Upper lobe of left lung (tissue), 6 donors: ENCODE results near the gene RABEPK. TPM values are rescaled to one million over a fixed set of nuclear protein-coding genes. Genes with fewer than 3 reads are reported as not detected.
"Not testable (repeated sequence)": the region's sequence is repeated elsewhere in the genome, so short reads cannot be mapped to it uniquely, and the experiment has no call there.

Experiments used
- ATAC-seq, 2 donors: fragments of 200-7000 bp; cut with Tn5 transposase; one replicate each; pipeline ENCODE4 v1.9.1; 2022; ENCODE audit warnings: mild to moderate bottlenecking in 2 of 2, moderate library complexity in 2 of 2; ENCODE audit not compliant: low FRiP score in 2 of 2
- DNase-seq, 2 donors: peaks; one replicate each; pipeline ENCODE4 v3.0.0-alpha.2; 2019 to 2020
- H3K27ac ChIP-seq, 4 donors: fragments of 200-600 bp; sonication (generic); one replicate each; pipeline ENCODE4 v1.5.1; 2016 to 2019
- H3K27me3 ChIP-seq, 4 donors: fragments of 200-600 bp; sonication (generic); one replicate each; pipeline ENCODE4 v1.5.1; 2017 to 2019
- H3K36me3 ChIP-seq, 4 donors: fragments of 200-600 bp; sonication (generic); one replicate each; pipeline ENCODE4 v1.5.1; 2016 to 2019
- H3K4me1 ChIP-seq, 4 donors: fragments of 200-600 bp; sonication (generic); one replicate each; pipeline ENCODE4 v1.5.1; 2018 to 2019
- H3K4me3 ChIP-seq, 4 donors: fragments of 200-600 bp; sonication (generic); one replicate each; pipeline ENCODE4 v1.5.1; 2017 to 2019; ENCODE audit warnings: mild to moderate bottlenecking in 2 of 4, moderate library complexity in 1 of 4
- H3K9me3 ChIP-seq, 4 donors: fragments of 200-600 bp; sonication (generic); one replicate each; pipeline ENCODE4 v1.5.1; 2018 to 2019
- EP300 ChIP-seq, 4 donors: sonication (generic); formaldehyde crosslinking; IDR thresholded peaks; one replicate each; pipeline ENCODE4 v1.5.1; 2017; ENCODE audit warnings: antibody characterized with exemption in 4 of 4, control low read depth in 2 of 4
- POLR2A ChIP-seq, 4 donors: fragments of 450-650 bp; IDR thresholded peaks; one replicate each; pipeline ENCODE4 v1.5.1; 2016 to 2017; ENCODE audit warnings: antibody characterized with exemption in 4 of 4, mild to moderate bottlenecking in 2 of 4
- POLR2AphosphoS5 ChIP-seq, 2 donors: sonication (generic); formaldehyde crosslinking; IDR thresholded peaks; one replicate each; pipeline ENCODE4 v1.5.1; 2017; ENCODE audit warnings: antibody characterized with exemption in 2 of 2
- WGBS, 2 donors: methylation state at CpG; one replicate each; pipeline ENCODE4 v1.1.5; 2017 to 2018; 5-methylcytosine and 5-hydroxymethylcytosine counted together
- total RNA-seq, 6 donors: library from RNA; depleted of rRNA in 4 of 6; stranded (reverse); fragments of >200 nt in 4 of 6; gene quantifications; one replicate each; pipeline versions ENCODE4 v1.1.0 to v1.2.1, GENCODE V29; 2016 to 2021
- TF ChIP-seq, protein P1 (sequence below), 6 experiments: fragments of 450-650 bp in 4 of 6; fragments of 200-600 bp in 2 of 6; sonication (generic) in 2 of 6; IDR thresholded peaks; one replicate each; pipeline ENCODE4 v1.5.1; 2016 to 2019; ENCODE audit warnings: antibody characterized with exemption in 6 of 6
- donor health status: DM: no; HTN: no; CAD: no; lungs with moderate emphysema.
- donor health status: DM: no; HTN: yes; CAD: no; lungs with severe emphysema.

Gene RABEPK
- total RNA-seq, 6 donors from 2014 or later, result 4.9 to 16.6 (median 12.7) TPM

DNA sequence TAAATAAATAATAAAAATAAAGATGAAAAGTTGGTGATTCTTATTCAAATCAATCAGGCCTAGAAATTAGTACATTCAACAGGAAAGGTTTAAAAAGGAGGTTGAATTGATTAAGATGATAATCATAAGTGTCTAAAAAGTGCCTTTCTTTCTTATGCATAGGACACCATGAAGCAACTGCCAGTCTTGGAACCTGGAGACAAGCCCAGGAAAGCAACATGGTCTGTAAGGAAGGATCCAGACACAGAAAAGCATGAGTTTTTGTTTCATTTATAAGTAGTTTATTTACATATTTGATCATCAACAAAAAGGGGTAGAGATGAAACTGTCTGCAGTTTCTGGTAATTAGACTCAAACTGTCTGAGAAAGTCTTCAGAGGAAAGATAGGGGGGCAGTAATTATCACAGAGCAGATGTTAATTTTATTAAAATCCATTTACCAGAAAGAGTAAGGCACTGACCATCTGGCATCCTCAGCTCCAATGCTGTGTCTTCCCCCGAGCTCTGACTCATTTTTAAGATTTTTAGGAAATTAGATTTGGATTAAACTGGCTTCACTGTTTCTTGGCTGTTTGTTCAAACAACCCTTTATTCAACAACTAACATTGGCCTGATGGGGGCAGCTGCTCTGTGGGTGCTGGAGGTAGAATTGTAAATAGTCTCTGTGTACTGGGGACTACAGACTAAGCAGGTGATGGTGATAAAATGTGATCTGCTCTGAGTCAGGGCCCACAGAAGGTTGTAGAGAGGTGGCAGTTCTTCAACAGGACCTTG is 2.7 kb downstream of the RABEPK start:
- ATAC-seq (no peak), DNase-seq (no peak)
- no peaks in the 10 kb centered on the region for H3K27me3 ChIP-seq
- peaks cover 4 to 49% (median 26%) of the 10 kb centered on the region in 4 donors for H3K36me3 ChIP-seq
- TF ChIP-seq POLR2A (IDR thresholded peaks at IDR 0.05) (no peak), POLR2AphosphoS5 (IDR thresholded peaks at IDR 0.05) (no peak)
- TF ChIP-seq, protein P1, sequence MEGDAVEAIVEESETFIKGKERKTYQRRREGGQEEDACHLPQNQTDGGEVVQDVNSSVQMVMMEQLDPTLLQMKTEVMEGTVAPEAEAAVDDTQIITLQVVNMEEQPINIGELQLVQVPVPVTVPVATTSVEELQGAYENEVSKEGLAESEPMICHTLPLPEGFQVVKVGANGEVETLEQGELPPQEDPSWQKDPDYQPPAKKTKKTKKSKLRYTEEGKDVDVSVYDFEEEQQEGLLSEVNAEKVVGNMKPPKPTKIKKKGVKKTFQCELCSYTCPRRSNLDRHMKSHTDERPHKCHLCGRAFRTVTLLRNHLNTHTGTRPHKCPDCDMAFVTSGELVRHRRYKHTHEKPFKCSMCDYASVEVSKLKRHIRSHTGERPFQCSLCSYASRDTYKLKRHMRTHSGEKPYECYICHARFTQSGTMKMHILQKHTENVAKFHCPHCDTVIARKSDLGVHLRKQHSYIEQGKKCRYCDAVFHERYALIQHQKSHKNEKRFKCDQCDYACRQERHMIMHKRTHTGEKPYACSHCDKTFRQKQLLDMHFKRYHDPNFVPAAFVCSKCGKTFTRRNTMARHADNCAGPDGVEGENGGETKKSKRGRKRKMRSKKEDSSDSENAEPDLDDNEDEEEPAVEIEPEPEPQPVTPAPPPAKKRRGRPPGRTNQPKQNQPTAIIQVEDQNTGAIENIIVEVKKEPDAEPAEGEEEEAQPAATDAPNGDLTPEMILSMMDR (IDR thresholded peaks at IDR 0.05), result no peak
- peaks cover 11 to 19% (median 14%) of the 10 kb centered on the region in 4 donors for H3K4me1 ChIP-seq
- no peaks in the 10 kb centered on the region for H3K9me3 ChIP-seq
- no peak overlapping the region for H3K27ac ChIP-seq
- H3K4me3 ChIP-seq, result no peak overlapping the region
- WGBS, 2 donors, result 96% methylated on average over 1 of the region's 1 CpG

DNA sequence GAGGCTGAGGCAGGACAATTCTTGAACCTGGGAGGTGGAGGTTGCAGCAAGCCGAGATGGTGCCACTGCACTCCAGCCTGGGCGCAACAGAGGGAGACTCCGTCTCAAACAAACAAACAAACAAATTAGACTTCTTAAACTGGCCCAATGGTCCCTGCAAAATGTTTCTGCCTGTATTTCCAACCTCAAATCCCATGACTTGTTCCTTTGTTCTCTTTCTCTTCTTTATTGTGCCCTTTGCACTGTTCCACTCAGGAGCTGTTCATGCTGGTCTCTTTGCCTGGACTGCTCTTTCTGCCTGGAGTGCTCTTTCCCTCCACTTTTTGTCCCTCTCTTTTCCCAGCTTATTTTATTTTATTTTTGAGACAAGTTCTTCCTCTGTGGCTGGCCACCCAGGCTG is 4.1 kb downstream of the RABEPK start:
- no peak overlapping the region for H3K4me3 ChIP-seq
- no peaks in the 10 kb centered on the region for H3K9me3 ChIP-seq
- no peak for DNase-seq
- peaks cover 4 to 63% (median 35%) of the 10 kb centered on the region in 4 donors for H3K36me3 ChIP-seq
- WGBS, 2 donors, result 90 to 95% methylated on average over 2 to 3 of the region's 3 CpGs
- TF ChIP-seq EP300 (IDR thresholded peaks at IDR 0.05), result no peak
- TF ChIP-seq POLR2A (IDR thresholded peaks at IDR 0.05), result no peak
- TF ChIP-seq POLR2AphosphoS5 (IDR thresholded peaks at IDR 0.05), result no peak
- TF ChIP-seq, protein P1 (IDR thresholded peaks at IDR 0.05), result no peak
- no peaks in the 10 kb centered on the region for H3K27me3 ChIP-seq
- H3K4me1 ChIP-seq, result peaks cover 9 to 15% (median 11%) of the 10 kb centered on the region in 4 donors
- no peak for ATAC-seq
- no peak overlapping the region for H3K27ac ChIP-seq

DNA sequence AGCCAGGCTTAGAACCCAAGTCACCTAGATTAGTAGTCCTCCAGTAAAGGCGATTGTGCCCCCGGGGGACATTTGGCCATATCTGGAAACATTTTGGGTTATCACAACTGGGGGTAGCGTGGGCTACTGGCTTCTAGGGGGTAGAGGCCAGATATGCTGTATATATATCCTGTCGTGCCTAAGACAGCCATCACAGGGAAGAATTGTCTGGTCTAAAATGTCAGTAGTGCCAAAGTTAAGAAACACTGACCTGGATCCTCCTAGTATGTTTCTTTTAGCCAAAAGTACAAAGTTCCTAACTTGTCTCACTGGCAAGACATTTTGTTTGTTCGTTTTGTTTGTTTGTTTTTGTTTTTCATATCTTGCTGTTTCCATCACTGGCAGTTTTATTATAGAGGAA is 13.8 kb downstream of the RABEPK start:
- no peak for DNase-seq
- Histone ChIP-seq H3K9me3 (no peaks in the 10 kb centered on the region), H3K4me3 (no peak overlapping the region), H3K27me3 (no peaks in the 10 kb centered on the region), H3K36me3 (peaks cover 0 to 53% (median 16%) of the 10 kb centered on the region in 4 donors), H3K4me1 (no peaks in the 10 kb centered on the region), H3K27ac (no peak overlapping the region)
- no peak for ATAC-seq
- WGBS, 2 donors, result 84 to 92% methylated on average over 5 of the region's 5 CpGs
- no peak for TF ChIP-seq EP300 (IDR thresholded peaks at IDR 0.05)
- no peak for TF ChIP-seq POLR2AphosphoS5 (IDR thresholded peaks at IDR 0.05)

DNA sequence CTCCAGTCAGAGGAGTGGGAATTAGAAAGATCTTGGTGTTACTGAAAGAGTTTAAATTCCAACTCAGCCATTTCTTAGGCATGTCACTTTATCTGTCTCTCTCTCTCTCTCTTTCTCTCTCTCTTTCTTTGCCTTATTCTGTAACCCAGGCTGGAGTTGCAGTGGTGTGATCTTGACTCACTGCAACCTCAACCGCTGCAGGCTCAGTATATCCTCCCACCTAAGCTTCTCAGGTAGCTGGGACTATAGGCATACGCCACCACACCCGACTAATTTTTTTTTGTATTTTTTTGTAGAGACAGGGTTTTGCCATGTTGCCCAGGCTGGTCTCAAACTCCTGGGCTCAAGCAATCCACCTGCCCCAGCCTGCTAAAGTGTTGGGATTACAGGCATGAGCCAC is 18.3 kb downstream of the RABEPK start:
- H3K27me3 ChIP-seq, result no peaks in the 10 kb centered on the region
- H3K27ac ChIP-seq, result no peak overlapping the region
- WGBS, 2 donors, result 98% methylated on average over 3 of the region's 3 CpGs
- TF ChIP-seq POLR2A (IDR thresholded peaks at IDR 0.05) (no peak), POLR2AphosphoS5 (IDR thresholded peaks at IDR 0.05) (no peak), EP300 (IDR thresholded peaks at IDR 0.05) (no peak)
- TF ChIP-seq, protein P1 (IDR thresholded peaks at IDR 0.05), result no peak
- H3K4me1 ChIP-seq, result no peaks in the 10 kb centered on the region
- H3K36me3 ChIP-seq, result peaks cover 0 to 53% (median 5%) of the 10 kb centered on the region in 4 donors
- DNase-seq, result no peak
- no peak for ATAC-seq
- no peak overlapping the region for H3K4me3 ChIP-seq
- H3K9me3 ChIP-seq, result no peaks in the 10 kb centered on the region

DNA sequence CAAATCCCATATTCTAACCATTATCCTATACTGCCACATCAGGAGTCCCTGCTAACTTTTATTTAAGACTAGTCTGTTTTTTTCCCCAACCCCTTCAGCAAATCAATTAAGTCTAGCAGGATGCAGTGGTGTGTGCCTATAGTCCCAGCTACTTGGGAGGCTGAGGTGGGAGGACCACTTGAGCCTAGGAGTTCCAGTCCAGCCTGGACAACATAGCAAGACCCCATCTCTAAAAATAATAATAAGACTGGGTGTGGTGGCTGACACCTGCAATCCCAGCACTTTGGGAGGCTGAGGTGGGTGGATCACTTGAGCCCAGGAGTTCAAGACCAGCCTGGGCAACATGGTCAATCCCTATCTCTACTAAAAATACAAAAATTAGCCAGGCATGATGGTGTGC is 24.5 kb downstream of the RABEPK start:
- not testable (repeated sequence) for ATAC-seq, DNase-seq, H3K4me3 ChIP-seq, H3K27ac ChIP-seq, H3K27me3 ChIP-seq, H3K9me3 ChIP-seq, H3K4me1 ChIP-seq
- peaks cover 0 to 64% (median 10%) of the 10 kb centered on the region in 4 donors for H3K36me3 ChIP-seq

DNA sequence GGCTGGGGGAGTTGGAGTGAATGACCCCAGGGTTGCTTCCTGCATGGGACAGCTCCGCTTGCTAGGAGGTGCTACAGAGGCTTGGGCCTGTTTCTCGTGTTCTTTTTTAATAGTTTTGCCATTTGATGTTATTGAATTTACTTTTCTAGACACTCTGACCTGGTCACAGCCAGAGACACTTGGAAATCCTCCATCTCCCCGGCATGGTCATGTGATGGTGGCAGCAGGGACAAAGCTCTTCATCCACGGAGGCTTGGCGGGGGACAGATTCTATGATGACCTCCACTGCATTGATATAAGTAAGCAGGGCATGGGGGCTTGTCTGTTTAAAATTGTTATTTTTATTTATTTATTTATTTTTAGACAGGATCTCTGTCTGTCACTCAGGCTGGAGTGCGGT is 27.4 kb downstream of the RABEPK start:
- 91 to 96% methylated on average over 6 of the region's 6 CpGs for WGBS, 2 donors
- Histone ChIP-seq H3K27me3 (no peaks in the 10 kb centered on the region), H3K36me3 (peaks cover 0 to 61% (median 18%) of the 10 kb centered on the region in 4 donors), H3K4me3 (no peak overlapping the region), H3K27ac (no peak overlapping the region), H3K9me3 (no peaks in the 10 kb centered on the region), H3K4me1 (no peaks in the 10 kb centered on the region)
- DNase-seq (no peak), ATAC-seq (no peak)
- no peak for TF ChIP-seq POLR2A (IDR thresholded peaks at IDR 0.05)
- no peak for TF ChIP-seq EP300 (IDR thresholded peaks at IDR 0.05)
- TF ChIP-seq, protein P1 (IDR thresholded peaks at IDR 0.05), result no peak
- TF ChIP-seq POLR2AphosphoS5 (IDR thresholded peaks at IDR 0.05), result no peak
